Medulla oblongata (tissue), 1 donor: ENCODE measurements around the gene VPS18.

Source experiments
- DNase-seq: peaks from one replicate; pipeline ENCODE4 v3.0.0-alpha.2; 2015; ENCODE audit errors: extremely low spot score

VPS18 gene

GRCh38 chr15:40870716-40871115 is 23.5 kb upstream of the VPS18 start:
- DNase-seq: no peak

- DNase-seq: no peak
Observed at GRCh38 chr15:40871749-40872617, 22.3 kb upstream of the VPS18 start.

- no peak for DNase-seq
Observed at GRCh38 chr15:40872791-40873693, 21.2 kb upstream of the VPS18 start.

- no peak for DNase-seq
Observed at GRCh38 chr15:40873694-40874561, 20.3 kb upstream of the VPS18 start, which contains the start of gene RHOV. TSS of gene RHOV (minus strand) at chr15:40874234. CDS start at chr15:40874139, 95 bp downstream.

- DNase-seq: no peak
Observed at GRCh38 chr15:40875991-40876730, 18.1 kb upstream of the VPS18 start.

GRCh38 chr15:40877694-40878093 is 16.6 kb upstream of the VPS18 start:
- no peak for DNase-seq

- no peak for DNase-seq
Observed at GRCh38 chr15:40878785-40879184, 15.5 kb upstream of the VPS18 start.

- DNase-seq: no peak
Observed at GRCh38 chr15:40879609-40880008, 14.6 kb upstream of the VPS18 start.

GRCh38 chr15:40881351-40881750 is 12.9 kb upstream of the VPS18 start:
- no peak for DNase-seq

- DNase-seq: no peak
Observed at GRCh38 chr15:40886586-40886985, 7.7 kb upstream of the VPS18 start.

- no peak for DNase-seq
Observed at GRCh38 chr15:40889112-40889511, 5.1 kb upstream of the VPS18 start.

GRCh38 chr15:40891138-40891537 is 3.1 kb upstream of the VPS18 start:
- DNase-seq: no peak

GRCh38 chr15:40891810-40892446 is 2.3 kb upstream of the VPS18 start:
- peak; percentile 61 for DNase-seq

- DNase-seq: no peak
Observed at GRCh38 chr15:40892447-40893012, 1.7 kb upstream of the VPS18 start.

- peak; percentile 24 for DNase-seq
Observed at GRCh38 chr15:40893019-40893670, 1.1 kb upstream of the VPS18 start.

GRCh38 chr15:40894681-40895448 is 615 bp downstream of the VPS18 start:
- peak; percentile 45 for DNase-seq

- DNase-seq: no peak
Observed at GRCh38 chr15:40899536-40900207, 5.4 kb downstream of the VPS18 start.
